IMR-90 (cell line): Measurements from ENCODE around the gene DTD1. TPM values are rescaled to one million over a fixed set of nuclear protein-coding genes. Genes with fewer than 3 reads are reported as not detected.

Experiments
- ATAC-seq: fragments of 200-7000 bp; cut with Tn5 transposase; 2 replicates; pipeline ENCODE4 v1.9.1; 2020; ENCODE audit warnings: low read depth, mild to moderate bottlenecking, moderate library complexity
- BruUV-seq: library from RNA; stranded (reverse); fragments of 400-500 nt; replicated peaks from 2 replicates; lab custom pipeline; 2021; lab: Mats Ljungman, UMichigan
- CTCF ChIA-PET: fragments of 300-600 bp; formaldehyde crosslinking; extraction: SDS; loops from one replicate; lab custom pipeline; 2021; ENCODE audit warnings: antibody characterized with exemption; lab: Yijun Ruan, JAX
- POLR2A ChIA-PET: fragments of 300-600 bp; sonication (Branson Sonifier 250); formaldehyde crosslinking; loops from one replicate; lab custom pipeline; 2022; ENCODE audit warnings: antibody characterized with exemption; ENCODE audit not compliant: unreplicated experiment; lab: Charles Lee
- DNase-seq: peaks from one replicate; pipeline ENCODE4 v3.0.0; 2013
- H2AFZ ChIP-seq: replicated peaks from 2 replicates; pipeline ENCODE3; 2013; ENCODE audit warnings: low read length, mild to moderate bottlenecking; ENCODE audit not compliant: poor library complexity
- H2AK5ac ChIP-seq: 2 replicates; pipeline ENCODE4 v1.6.1; 2013; ENCODE audit warnings: low read depth, low read length, inconsistent platforms
- H2AK9ac ChIP-seq: replicated peaks from 2 replicates; pipeline ENCODE3; 2013; ENCODE audit warnings: mild to moderate bottlenecking, low read depth, low read length, moderate library complexity; ENCODE audit not compliant: poor library complexity
- H2BK120ac ChIP-seq: 2 replicates; pipeline ENCODE4 v1.6.1; 2013; ENCODE audit warnings: low read depth, low read length, inconsistent platforms
- H2BK15ac ChIP-seq: 3 replicates; pipeline ENCODE4 v1.6.1; 2013; ENCODE audit warnings: low read depth, low read length, inconsistent platforms
- H2BK20ac ChIP-seq: 2 replicates; pipeline ENCODE4 v1.6.1; 2013; ENCODE audit warnings: low read depth, mild to moderate bottlenecking, inconsistent platforms, low read length, moderate library complexity
- H2BK5ac ChIP-seq: 2 replicates; pipeline ENCODE4 v1.6.1; 2013; ENCODE audit warnings: mild to moderate bottlenecking, low read depth, low read length, inconsistent platforms; ENCODE audit not compliant: poor library complexity, severe bottlenecking
- H3K14ac ChIP-seq: replicated peaks from 2 replicates; pipeline ENCODE4 v1.6.1; 2013; ENCODE audit warnings: low read depth, low read length, inconsistent platforms
- H3K18ac ChIP-seq: 2 replicates; pipeline ENCODE4 v1.6.1; 2013; ENCODE audit warnings: low read depth, low read length, control low read depth
- H3K23ac ChIP-seq: 2 replicates; pipeline ENCODE4 v1.6.1; 2013; ENCODE audit warnings: low read depth, low read length, inconsistent platforms
- H3K27ac ChIP-seq: 2 replicates; pipeline ENCODE4 v1.5.1; 2013; ENCODE audit warnings: mild to moderate bottlenecking, control low read depth, low read length; ENCODE audit not compliant: insufficient read depth
- H3K27me3 ChIP-seq: 2 replicates; pipeline ENCODE4 v1.6.1; 2013; ENCODE audit warnings: low read length; ENCODE audit not compliant: control insufficient read depth, insufficient read depth
- H3K36me3 ChIP-seq: 2 replicates; pipeline ENCODE4 v1.6.1; 2013; ENCODE audit warnings: low read length, mixed read lengths; ENCODE audit not compliant: control insufficient read depth, insufficient read depth
- H3K4ac ChIP-seq: 2 replicates; pipeline ENCODE4 v1.6.1; 2013; ENCODE audit warnings: low read depth, low read length, inconsistent platforms
- H3K4me1 ChIP-seq: 2 replicates; pipeline ENCODE4 v1.6.1; 2013; ENCODE audit warnings: low read length, mixed read lengths; ENCODE audit not compliant: control insufficient read depth, insufficient read depth
- H3K4me2 ChIP-seq: 2 replicates; pipeline ENCODE4 v1.6.1; 2013; ENCODE audit warnings: low read depth, mild to moderate bottlenecking, control low read depth, low read length, moderate library complexity
- H3K4me3 ChIP-seq: 2 replicates; pipeline ENCODE4 v1.5.1; 2013; ENCODE audit warnings: low read depth, mild to moderate bottlenecking, control low read depth, low read length, moderate library complexity; ENCODE audit not compliant: insufficient read depth
- H3K56ac ChIP-seq: 2 replicates; pipeline ENCODE4 v1.6.1; 2013; ENCODE audit warnings: low read length, inconsistent platforms; ENCODE audit not compliant: insufficient read depth; ENCODE audit errors: extremely low read depth
- H3K79me1 ChIP-seq, 2 experiments: 2 replicates each; pipeline ENCODE4 v1.6.1; 2013; ENCODE audit warnings: low read length in 2 of 2, inconsistent platforms in 1 of 2, low read depth in 1 of 2
- H3K9ac ChIP-seq: 2 replicates; pipeline ENCODE4 v1.6.1; 2013; ENCODE audit warnings: low read depth, low read length, control low read depth
- H3K9me1 ChIP-seq: 2 replicates; pipeline ENCODE4 v1.6.1; 2013; ENCODE audit warnings: low read length, inconsistent platforms; ENCODE audit not compliant: insufficient read depth
- H3K9me3 ChIP-seq: 2 replicates; pipeline ENCODE4 v1.6.1; 2013; ENCODE audit warnings: low read length; ENCODE audit not compliant: control insufficient read depth, insufficient read depth
- H4K20me1 ChIP-seq: 2 replicates; pipeline ENCODE4 v1.6.1; 2013; ENCODE audit warnings: low read length, inconsistent platforms; ENCODE audit not compliant: insufficient read depth
- H4K5ac ChIP-seq: 2 replicates; pipeline ENCODE4 v1.6.1; 2013; ENCODE audit warnings: mild to moderate bottlenecking, low read depth, low read length, control low read depth
- H4K8ac ChIP-seq, 2 experiments: 2 replicates each; pipeline ENCODE4 v1.6.1; 2013; ENCODE audit warnings: low read depth in 2 of 2, low read length in 2 of 2, control low read depth in 1 of 2, inconsistent platforms in 1 of 2
- H4K91ac ChIP-seq: 2 replicates; pipeline ENCODE4 v1.6.1; 2013; ENCODE audit warnings: low read depth, low read length, inconsistent platforms; ENCODE audit not compliant: insufficient read depth
- BHLHE40 ChIP-seq: fragments of 150-350 bp; IDR thresholded peaks from 2 replicates; pipeline ENCODE4 v1.6.1; 2016; ENCODE audit warnings: mild to moderate bottlenecking, low read depth, low read length
- FOS ChIP-seq: fragments of 150-350 bp; IDR thresholded peaks from 2 replicates; pipeline ENCODE4 v1.6.1; 2016; ENCODE audit warnings: low read depth, low read length
- MAFK ChIP-seq: IDR thresholded peaks from 2 replicates; pipeline ENCODE4 v1.6.1; 2012; ENCODE audit warnings: low read depth, low read length, improper control_type of control experiment
- MXI1 ChIP-seq: IDR thresholded peaks from 2 replicates; pipeline ENCODE4 v1.6.1; 2012; ENCODE audit warnings: low read depth, mild to moderate bottlenecking, low read length, moderate library complexity, borderline replicate concordance
- POLR2A ChIP-seq: IDR thresholded peaks from 2 replicates; pipeline ENCODE4 v1.6.1; 2012; ENCODE audit warnings: mild to moderate bottlenecking, low read depth, low read length
- RAD21 ChIP-seq: IDR thresholded peaks from 2 replicates; pipeline ENCODE4 v1.6.1; 2012; ENCODE audit warnings: low read length, improper control_type of control experiment
- RCOR1 ChIP-seq: IDR thresholded peaks from 2 replicates; pipeline ENCODE4 v1.6.1; 2012; ENCODE audit warnings: mild to moderate bottlenecking, low read length, improper control_type of control experiment; ENCODE audit not compliant: insufficient replicate concordance
- RFX5 ChIP-seq: IDR thresholded peaks from 2 replicates; pipeline ENCODE4 v1.8.0; 2012; ENCODE audit warnings: low read depth, mild to moderate bottlenecking, low read length, moderate library complexity
- SMC3 ChIP-seq: fragments of 150-350 bp; IDR thresholded peaks from 2 replicates; pipeline ENCODE4 v1.6.1; 2016; ENCODE audit warnings: low read depth, mild to moderate bottlenecking, antibody characterized with exemption, low read length, moderate library complexity
- WGBS, 2 experiments: methylation state at CpG; one replicate each; pipeline versions ENCODE4 v1.1.5 to v1.1.7; 2013; ENCODE audit warnings: missing lambda C conversion rate in 2 of 2; ENCODE audit not compliant: insufficient read length in 1 of 2; ENCODE audit errors: extremely low coverage in 2 of 2; 5-methylcytosine and 5-hydroxymethylcytosine counted together
- dilution Hi-C: fragments of 300-500 bp; cut with HindIII; formaldehyde crosslinking; loops from one replicate; pipeline ENCODE4 v1.14.3; 2018; ENCODE audit warnings: low sequenced_read_pairs; ENCODE audit not compliant: unreplicated experiment
- in situ Hi-C: fragments of 300-500 bp; cut with MboI; formaldehyde crosslinking; loops from 3 replicates; pipeline ENCODE4 v1.14.3; 2019; ENCODE audit warnings: low sequenced_read_pairs, inconsistent platforms, mixed read lengths
- intact Hi-C: fragments of 100-400 bp; cut with micrococcal nuclease; formaldehyde crosslinking; loops from 2 replicates; pipeline ENCODE4 v1.10.0; 2022
- polyA plus RNA-seq, 3 experiments: library from polyadenylated mRNA; depleted of rRNA; stranded (reverse); fragments of >200 nt; gene quantifications; 2 replicates each; pipeline ENCODE4 v1.2.3, GENCODE V29; 2012; ENCODE audit warnings: low replicate concordance in 1 of 3
- total RNA-seq: library from RNA; depleted of rRNA; stranded (reverse); fragments of >200 nt; gene quantifications from 2 replicates; pipeline ENCODE4 v1.2.3, GENCODE V29; 2012
- TF ChIP-seq, protein P1 (sequence below): fragments of 150-350 bp; IDR thresholded peaks from 2 replicates; pipeline ENCODE4 v1.6.1; 2016; ENCODE audit warnings: low read depth, mild to moderate bottlenecking, low read length, moderate library complexity, borderline replicate concordance
- TF ChIP-seq, protein P2 (sequence below): conservative IDR thresholded peaks from 2 replicates; pipeline ENCODE4 v1.5.1; 2012; ENCODE audit warnings: mild to moderate bottlenecking, low read depth, low read length, improper control_type of control experiment

Gene DTD1
- total and polyA plus RNA-seq, 2 of the 4 experiments (the other 2 are of a cell fraction), result 73.1 to 101 TPM

DNA sequence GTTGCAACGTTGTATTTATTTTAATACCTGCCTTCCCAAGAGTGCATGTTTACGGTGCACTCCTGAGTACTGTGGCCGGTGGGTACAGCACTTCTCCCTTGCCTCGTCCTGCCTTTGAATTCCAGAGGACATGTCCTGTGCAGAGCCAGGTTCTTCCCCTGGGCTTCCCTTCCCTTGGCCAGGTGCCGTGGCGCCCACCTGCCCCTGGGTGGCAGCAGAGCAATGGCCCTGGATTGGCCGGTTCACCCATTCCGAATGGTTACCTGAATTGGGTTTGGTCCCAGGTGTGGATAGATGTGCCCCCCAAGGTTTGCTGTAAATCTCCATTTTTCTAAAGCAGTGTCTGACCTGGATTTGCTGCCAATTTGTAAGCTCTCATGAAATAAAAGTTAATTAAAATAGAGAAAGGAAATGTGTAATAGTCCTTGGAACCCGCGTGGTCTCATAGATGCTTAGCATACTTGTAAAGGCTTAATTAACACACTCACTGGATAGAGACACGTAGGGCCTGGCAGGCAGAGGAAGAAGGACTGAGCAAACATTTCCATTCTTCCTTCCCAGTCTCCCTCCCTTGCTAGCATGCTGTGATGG, 40.6 kb downstream of the DTD1 start:
- H2AK5ac ChIP-seq, result no peak overlapping the region
- H3K14ac ChIP-seq, result no peak overlapping the region
- no peaks in the 10 kb centered on the region; the same call in none of the 2 replicates for H3K9me1 ChIP-seq
- H2AK9ac ChIP-seq, result no peak overlapping the region
- no peak for ATAC-seq
- H2AFZ ChIP-seq, result no peak overlapping the region
- H4K20me1 ChIP-seq, result no peaks in the 10 kb centered on the region
- H3K4me2 ChIP-seq, result no peak overlapping the region
- H3K4ac ChIP-seq, result no peak overlapping the region
- dilution Hi-C loops, result no loop called here
- no peak overlapping the region for H4K91ac ChIP-seq
- DNase-seq, result no peak
- intact Hi-C loops, result loop anchor here (1.0 to 10.0 kb wide), 2 partner anchors 214 to 1034 kb away; no protein-coding TSS in a partner anchor
- ChIA-PET CTCF (no interaction called here), POLR2A (no interaction called here)
- H3K27ac ChIP-seq, result no peak overlapping the region
- TF ChIP-seq RCOR1 (no peak), FOS (no peak), MXI1 (no peak), SMC3 (peak; percentile 24; the same call in 1 of the 2 replicates), BHLHE40 (no peak), RAD21 (peak; percentile 50), MAFK (no peak), POLR2A (no peak), RFX5 (no peak)
- TF ChIP-seq, protein P1, sequence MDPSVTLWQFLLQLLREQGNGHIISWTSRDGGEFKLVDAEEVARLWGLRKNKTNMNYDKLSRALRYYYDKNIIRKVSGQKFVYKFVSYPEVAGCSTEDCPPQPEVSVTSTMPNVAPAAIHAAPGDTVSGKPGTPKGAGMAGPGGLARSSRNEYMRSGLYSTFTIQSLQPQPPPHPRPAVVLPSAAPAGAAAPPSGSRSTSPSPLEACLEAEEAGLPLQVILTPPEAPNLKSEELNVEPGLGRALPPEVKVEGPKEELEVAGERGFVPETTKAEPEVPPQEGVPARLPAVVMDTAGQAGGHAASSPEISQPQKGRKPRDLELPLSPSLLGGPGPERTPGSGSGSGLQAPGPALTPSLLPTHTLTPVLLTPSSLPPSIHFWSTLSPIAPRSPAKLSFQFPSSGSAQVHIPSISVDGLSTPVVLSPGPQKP, result no peak
- TF ChIP-seq, protein P2, sequence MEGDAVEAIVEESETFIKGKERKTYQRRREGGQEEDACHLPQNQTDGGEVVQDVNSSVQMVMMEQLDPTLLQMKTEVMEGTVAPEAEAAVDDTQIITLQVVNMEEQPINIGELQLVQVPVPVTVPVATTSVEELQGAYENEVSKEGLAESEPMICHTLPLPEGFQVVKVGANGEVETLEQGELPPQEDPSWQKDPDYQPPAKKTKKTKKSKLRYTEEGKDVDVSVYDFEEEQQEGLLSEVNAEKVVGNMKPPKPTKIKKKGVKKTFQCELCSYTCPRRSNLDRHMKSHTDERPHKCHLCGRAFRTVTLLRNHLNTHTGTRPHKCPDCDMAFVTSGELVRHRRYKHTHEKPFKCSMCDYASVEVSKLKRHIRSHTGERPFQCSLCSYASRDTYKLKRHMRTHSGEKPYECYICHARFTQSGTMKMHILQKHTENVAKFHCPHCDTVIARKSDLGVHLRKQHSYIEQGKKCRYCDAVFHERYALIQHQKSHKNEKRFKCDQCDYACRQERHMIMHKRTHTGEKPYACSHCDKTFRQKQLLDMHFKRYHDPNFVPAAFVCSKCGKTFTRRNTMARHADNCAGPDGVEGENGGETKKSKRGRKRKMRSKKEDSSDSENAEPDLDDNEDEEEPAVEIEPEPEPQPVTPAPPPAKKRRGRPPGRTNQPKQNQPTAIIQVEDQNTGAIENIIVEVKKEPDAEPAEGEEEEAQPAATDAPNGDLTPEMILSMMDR, result peak; percentile 39
- peaks cover 3 to 18% of the 10 kb centered on the region in 2 experiments; a peak in 1 of 4 replicates for H3K79me1 ChIP-seq
- in situ Hi-C loops, result loop anchor here (25.0 kb wide), 1 partner anchor 91 kb away; no protein-coding TSS in a partner anchor
- H2BK5ac ChIP-seq, result no peak overlapping the region
- H2BK15ac ChIP-seq, result no peak overlapping the region
- H3K4me3 ChIP-seq, result no peak overlapping the region
- H2BK20ac ChIP-seq, result no peak overlapping the region
- H3K18ac ChIP-seq, result no peak overlapping the region
- BruUV-seq, result no TSS peak
- no peak overlapping the region for H3K56ac ChIP-seq
- H3K9ac ChIP-seq, result no peak overlapping the region
- no peak overlapping the region for H4K8ac ChIP-seq
- no peaks in the 10 kb centered on the region for H3K9me3 ChIP-seq
- 93% methylated on average over 4 of the region's 11 CpGs; no CpG with 5 or more reads in 1 of the 2 experiments for WGBS, 2 experiments
- peaks cover 3% of the 10 kb centered on the region; the same call in 1 of the 2 replicates for H3K36me3 ChIP-seq
- H3K27me3 ChIP-seq, result no peaks in the 10 kb centered on the region
- no peak overlapping the region for H4K5ac ChIP-seq
- H2BK120ac ChIP-seq, result no peak overlapping the region
- no peak overlapping the region for H3K23ac ChIP-seq
- H3K4me1 ChIP-seq, result no peaks in the 10 kb centered on the region
